Mammary epithelial cell (primary cell): ENCODE results near the gene NT5C.

ENCODE experiments used
- CTCF ChIP-seq, 2 donors: IDR thresholded peaks in 1 of 2; conservative IDR thresholded peaks in 1 of 2; 2 replicates each; pipeline ENCODE4 v1.5.1; 2011 to 2012; ENCODE audit warnings: inconsistent platforms in 2 of 2, low read length in 2 of 2, mild to moderate bottlenecking in 2 of 2, control low read depth in 1 of 2, low read depth in 1 of 2; ENCODE audit not compliant: insufficient read depth in 1 of 2; ENCODE audit errors: extremely low read depth in 1 of 2
- EZH2 ChIP-seq: IDR thresholded peaks from 2 replicates; pipeline ENCODE4 v1.6.1; 2012; ENCODE audit warnings: low read length, inconsistent platforms, borderline replicate concordance

GRCh38 chr17:75130059-75130631 lies 1.4 kb downstream of the NT5C start:
- TF ChIP-seq CTCF (conservative IDR thresholded peaks at IDR 0.05 in 1 of 2, IDR thresholded peaks at IDR 0.05 in 1 of 2; ENCODE audit: extremely low read depth in 1 of 2, insufficient read depth in 1 of 2, low read depth in 1 of 2, low read length in 2 of 2), result no peak
- TF ChIP-seq EZH2, result no peak
